GM21381 (cell line): ENCODE measurements around the gene IQSEC1.

Experiments used
- ATAC-seq: cut with Tn5 transposase; IDR thresholded peaks from one replicate; pipeline ENCODE4 v1.9.1; 2021; ENCODE audit warnings: mild to moderate bottlenecking, moderate library complexity; ENCODE audit not compliant: unreplicated experiment

IQSEC1 gene

GRCh38 chr3:13034861-13035260, 38.4 kb downstream of the IQSEC1 start:
- ATAC-seq, result no peak

DNA sequence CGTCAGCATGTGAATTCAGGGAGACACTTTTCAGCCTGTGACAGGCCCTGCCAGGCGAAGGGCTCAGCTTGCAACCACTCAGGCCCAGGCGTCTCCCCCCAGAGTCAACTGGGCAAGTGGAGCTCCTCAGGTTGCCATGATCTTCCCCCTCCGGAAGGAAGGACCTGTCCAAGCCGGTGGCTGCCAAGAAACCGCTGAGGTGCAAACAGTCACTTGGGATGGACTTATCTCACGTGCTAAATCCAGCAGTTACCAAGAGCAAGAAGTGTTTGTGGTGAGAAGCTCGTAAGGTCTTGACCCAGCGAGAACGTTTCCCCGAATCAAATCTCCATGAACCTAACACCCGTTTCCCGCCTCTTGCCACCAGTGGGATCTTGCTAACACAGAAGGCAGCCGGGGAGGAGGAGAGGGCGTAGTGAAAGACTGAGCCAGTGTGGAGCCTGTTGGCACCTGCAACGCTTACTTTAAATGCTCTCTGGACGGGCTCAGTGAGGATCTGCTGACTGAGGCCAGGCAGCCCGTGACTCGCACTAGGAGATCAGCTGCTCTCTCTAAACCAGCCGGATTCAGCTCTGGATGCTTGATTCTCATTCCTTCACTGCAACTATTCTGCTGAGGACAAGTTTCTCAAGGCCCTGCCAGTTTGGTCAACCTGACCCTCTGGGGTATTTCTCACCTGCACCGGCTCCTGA, 39.0 kb downstream of the IQSEC1 start:
- no peak for ATAC-seq

DNA sequence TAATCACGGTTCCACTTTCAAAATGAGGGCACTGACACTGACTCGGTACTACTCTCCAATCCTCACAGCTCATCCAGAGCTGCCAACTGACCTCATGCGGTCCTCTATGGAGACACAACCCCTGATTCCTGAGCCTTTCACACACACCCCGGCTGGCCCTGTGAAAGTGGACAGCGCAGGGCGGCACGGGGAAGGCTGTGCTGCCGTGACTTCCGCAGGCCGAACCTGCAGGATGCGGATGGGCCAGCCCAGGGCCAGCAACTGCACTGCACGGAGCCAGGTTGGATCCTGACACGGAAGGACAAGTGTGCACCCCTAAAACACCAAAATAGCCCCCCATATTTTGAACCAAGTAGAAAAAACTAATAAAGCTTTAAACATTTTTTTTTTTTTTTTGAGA, 41.0 kb downstream of the IQSEC1 start:
- ATAC-seq, result no peak

GRCh38 chr3:13031621-13032020, 41.6 kb downstream of the IQSEC1 start:
- no peak for ATAC-seq

DNA sequence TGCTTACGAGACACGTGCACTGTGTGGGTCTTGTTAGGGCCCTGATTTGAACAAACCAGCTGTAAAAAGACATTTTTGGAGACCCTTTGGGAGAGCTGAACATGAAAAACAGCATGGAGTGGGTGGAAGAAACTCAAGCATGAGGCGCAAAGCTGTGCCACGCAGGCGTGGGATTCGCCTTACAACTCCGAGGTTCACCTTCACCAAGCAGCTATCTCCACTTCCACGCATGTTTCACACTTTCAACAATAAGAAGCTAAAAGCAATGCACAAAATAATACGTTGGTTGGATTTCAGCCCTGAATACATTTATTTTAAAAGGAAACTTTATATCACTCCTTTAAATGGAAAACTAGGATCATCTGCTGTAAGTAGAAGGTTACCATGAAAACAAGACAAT, 42.5 kb downstream of the IQSEC1 start:
- no peak for ATAC-seq

- ATAC-seq, result no peak
Observed at GRCh38 chr3:13028010-13028821, 45.0 kb downstream of the IQSEC1 start.

DNA sequence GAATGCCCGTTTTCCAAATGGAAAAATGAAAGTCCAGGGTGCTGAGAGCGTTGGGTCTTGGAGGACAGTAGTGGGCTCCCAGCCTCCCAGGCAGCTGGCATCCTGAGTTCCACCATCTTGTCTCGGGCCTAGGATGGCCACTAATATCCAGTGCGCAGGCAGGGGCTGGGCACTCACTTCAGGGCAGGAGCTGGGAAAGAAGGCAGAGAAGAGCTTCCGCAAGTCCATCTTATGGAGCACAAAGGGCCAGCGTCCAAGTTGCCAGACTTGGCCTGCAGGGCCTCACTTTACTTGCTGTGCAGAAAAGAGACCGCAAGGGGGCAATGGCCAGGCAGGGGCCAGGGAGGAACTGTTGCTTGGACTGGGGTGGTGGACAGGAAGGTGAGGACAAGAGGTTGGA, 46.1 kb downstream of the IQSEC1 start:
- no peak for ATAC-seq

GRCh38 chr3:13026534-13026933, 46.7 kb downstream of the IQSEC1 start:
- no peak for ATAC-seq

GRCh38 chr3:13025778-13026518, 47.3 kb downstream of the IQSEC1 start:
- no peak for ATAC-seq

DNA sequence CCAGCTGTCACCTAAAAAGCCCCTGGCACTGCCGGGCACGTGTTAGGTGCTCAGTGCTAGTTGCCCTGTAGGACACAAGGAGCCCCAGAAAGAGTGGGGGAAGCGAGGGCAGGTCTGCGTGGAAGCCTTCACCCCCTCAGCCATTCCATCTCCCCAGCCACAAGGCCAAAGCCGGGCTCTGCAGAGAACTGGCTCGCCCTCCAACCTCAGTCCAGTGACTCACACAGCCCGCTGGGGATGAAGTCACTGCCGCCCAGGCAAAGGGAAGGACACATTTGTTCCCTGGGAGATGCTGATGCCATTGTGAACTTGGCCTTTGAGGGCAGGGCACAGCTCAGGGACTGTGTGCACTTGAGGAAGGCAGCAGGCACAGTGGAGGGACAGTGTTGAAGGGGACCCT, 48.1 kb downstream of the IQSEC1 start:
- ATAC-seq, result no peak

GRCh38 chr3:13024765-13025065, 48.5 kb downstream of the IQSEC1 start:
- no peak for ATAC-seq

DNA sequence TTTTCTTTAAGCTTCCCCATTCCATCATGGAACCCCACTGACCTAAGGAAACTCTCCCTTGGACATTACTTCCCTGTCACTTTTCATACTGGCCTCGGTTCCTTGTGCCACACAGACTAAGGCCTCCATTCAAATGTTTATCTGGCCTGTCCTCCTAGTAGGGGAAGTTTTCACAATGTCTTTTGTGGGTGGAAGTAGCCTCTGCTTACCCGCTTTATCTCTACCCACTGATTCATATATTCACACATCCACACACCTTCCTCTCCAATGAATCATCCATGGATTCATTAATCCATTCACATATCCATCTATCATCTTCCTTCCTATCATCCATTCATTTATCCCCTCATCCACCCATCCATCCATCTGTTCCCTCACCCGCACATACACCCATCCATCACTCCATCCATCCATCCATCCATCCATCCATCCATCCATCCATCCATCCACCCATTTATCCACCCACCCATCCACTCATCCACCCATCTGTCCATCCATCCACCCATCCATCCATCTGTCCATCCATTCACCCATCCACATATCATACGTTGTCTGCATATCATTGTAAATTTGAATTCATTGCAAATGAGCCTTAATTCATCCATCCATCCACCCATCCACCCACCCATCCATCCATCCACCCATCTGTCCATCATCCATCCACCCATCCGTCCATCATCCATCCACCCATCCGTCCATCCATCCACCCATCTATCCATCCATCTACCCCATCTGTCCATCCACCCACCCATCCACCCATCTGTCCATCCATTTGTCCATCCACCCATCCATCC, 49.1 kb downstream of the IQSEC1 start:
- ATAC-seq, result no peak

- no peak for ATAC-seq
Observed at GRCh38 chr3:13023235-13023970, 49.8 kb downstream of the IQSEC1 start.

DNA sequence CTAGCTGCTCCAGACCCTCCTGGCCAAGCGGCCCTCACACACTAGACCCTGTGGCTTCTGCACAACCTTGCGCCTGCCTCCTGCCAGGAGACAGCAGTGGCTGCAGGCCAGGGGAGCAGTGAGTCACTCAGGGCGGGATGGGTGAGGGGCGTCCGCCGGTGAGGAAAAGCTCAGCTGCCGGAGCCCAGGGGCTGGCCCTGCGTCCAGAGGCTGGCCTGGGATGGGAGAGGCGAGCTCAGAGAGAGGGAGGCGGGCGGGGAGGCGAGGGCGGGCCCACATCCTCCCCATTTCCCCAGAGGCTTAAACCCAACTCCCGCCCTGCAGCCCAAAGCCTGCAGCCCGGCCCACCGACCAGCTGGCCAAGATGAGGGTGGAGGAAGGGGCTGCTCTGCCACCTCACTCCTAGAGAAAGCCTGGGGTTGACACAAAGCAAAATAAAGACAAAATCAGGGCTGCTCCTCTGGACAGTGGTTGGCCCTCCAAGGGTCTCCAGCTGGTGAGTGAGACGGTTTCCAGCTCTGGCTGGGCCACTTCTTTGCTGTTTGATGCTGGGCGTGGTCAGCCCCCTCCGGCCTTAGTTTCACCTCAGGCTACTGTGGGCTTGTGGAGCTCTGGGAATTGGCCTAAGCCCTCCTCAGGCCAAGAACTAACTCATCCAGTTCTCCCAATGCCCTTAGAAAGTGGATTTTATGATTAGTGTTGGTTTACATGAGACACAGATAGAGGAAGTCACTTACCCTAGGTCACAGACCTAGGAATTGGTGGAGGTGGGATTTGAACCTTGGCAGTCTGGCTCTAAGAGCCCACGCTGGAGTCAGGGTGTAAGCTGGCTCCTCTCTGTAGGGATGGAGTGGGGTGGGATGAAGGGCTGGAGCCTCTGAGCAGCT, 50.6 kb downstream of the IQSEC1 start:
- ATAC-seq, result peak; percentile 45

GRCh38 chr3:13021141-13022114, 51.8 kb downstream of the IQSEC1 start:
- no peak for ATAC-seq

DNA sequence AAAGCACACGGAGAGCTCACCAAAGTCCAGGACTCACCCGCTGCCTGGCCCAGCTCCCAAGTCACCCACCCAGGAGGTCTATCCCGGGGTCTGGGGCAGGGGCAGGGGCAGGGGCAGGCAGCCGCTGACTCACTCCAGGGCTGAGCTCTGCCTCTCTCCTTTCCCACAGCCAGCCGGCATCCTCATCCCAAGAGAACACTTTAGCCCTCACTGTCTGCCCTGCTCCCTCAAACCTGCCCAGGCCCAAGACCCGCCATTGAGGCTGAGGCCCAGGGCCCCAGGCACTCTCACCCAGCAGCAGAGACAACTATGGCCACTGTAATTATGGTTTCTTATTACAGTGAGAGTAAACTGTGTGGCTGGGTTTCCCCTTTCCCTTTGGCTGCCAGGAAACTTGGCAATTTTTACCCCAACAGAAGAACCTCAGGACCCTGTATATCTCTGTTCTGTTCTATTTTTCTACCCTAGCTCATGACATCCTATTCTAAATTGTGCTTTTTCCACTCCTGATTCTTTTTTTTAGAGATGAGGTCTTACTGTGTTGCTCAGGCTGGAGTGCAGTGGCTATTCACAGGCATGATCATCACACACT, 53.0 kb downstream of the IQSEC1 start:
- ATAC-seq, result no peak

DNA sequence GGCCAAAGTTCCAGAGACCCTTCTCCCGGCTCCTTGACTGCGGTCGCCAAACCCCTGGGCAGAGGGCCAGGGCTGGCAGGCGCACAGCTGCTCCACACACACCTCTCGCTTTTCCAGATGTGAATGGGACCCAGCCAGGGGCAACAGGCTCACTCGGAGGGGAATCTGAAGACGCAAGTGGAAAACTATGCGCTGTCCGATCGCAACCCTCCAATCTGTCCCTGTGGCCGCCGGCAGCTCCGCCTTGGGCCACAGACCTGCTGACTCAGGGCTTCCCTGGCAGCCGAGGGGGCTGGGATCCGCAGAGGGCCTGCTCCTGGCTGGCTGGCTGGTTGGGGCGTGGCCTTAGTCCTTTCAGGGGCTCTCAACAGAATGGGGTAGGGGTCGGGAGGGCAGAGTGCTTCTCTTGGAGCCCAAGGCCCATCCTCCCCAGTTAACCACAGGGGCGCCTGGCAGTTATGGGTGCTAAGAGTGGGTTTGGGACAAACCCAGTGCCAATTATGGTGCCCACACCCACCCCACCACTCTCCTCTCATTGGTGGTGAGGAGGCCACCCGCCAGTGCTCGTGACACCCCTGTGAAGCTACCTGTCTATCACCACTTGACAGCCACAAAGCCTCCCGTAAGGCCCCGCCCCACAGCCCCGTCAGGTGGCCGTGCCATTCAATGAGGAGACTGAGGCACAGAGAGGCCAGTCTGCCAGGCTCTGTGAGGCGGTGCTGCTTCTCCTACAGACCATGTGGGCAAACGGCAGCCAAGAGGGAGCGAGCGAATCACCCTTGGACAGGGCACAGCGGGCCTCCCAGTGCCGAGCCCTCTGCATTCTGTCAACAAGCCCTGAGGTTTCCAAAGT, 53.8 kb downstream of the IQSEC1 start:
- no peak for ATAC-seq
